ENCODE measurements around the gene SERINC3. TPM values are rescaled to one million over a fixed set of nuclear protein-coding genes. Genes with fewer than 3 reads are reported as not detected.

The SERINC3 gene
- total and polyA plus RNA-seq, 2 of the 8 experiments (the other 6 are each of a cell fraction or from before 2014, with no cell fraction given), result 47.2 to 66.0 TPM

- no peak for TF ChIP-seq CEBPB (IDR thresholded peaks at IDR 0.05; ENCODE audit: low read depth, low read length)
These were observed 64.9 kb downstream of the SERINC3 start (continued) for GRCh38 chr20:44457016-44457415.
